Parathyroid adenoma (tissue), 2 donors: Measurements from ENCODE around the gene ZNF646.
A peak's percentile ranks its signal among the peaks of the same experiment; 100 is the strongest.

Experiments used
- H2AFZ ChIP-seq: fragments of 300-600 bp; sonication (generic); one replicate; pipeline ENCODE4 v1.7.0; 2017; ENCODE audit warnings: antibody characterized with exemption, mild to moderate bottlenecking
- H3K27ac ChIP-seq: fragments of 300-600 bp; sonication (generic); one replicate; pipeline ENCODE4 v1.7.0; 2017
- H3K27me3 ChIP-seq: fragments of 300-600 bp; sonication (generic); one replicate; pipeline ENCODE4 v1.7.0; 2017; ENCODE audit warnings: low read length; ENCODE audit not compliant: control insufficient read depth, insufficient read depth
- H3K36me3 ChIP-seq: fragments of 300-600 bp; sonication (generic); one replicate; pipeline ENCODE4 v1.7.0; 2017; ENCODE audit warnings: low read length; ENCODE audit not compliant: control insufficient read depth, insufficient read depth
- H3K4me1 ChIP-seq: fragments of 300-600 bp; sonication (generic); one replicate; pipeline ENCODE4 v1.7.0; 2017; ENCODE audit warnings: control low read depth
- H3K4me2 ChIP-seq: fragments of 300-600 bp; sonication (generic); one replicate; pipeline ENCODE4 v1.7.0; 2017; ENCODE audit warnings: low read length
- H3K4me3 ChIP-seq: fragments of 300-600 bp; sonication (generic); one replicate; pipeline ENCODE4 v1.7.0; 2017; ENCODE audit warnings: low read depth, low read length
- H3K79me2 ChIP-seq: fragments of 300-600 bp; sonication (generic); one replicate; pipeline ENCODE4 v1.7.0; 2017; ENCODE audit warnings: control low read depth
- H3K9ac ChIP-seq: fragments of 300-600 bp; sonication (generic); one replicate; pipeline ENCODE4 v1.7.0; 2017; ENCODE audit warnings: mild to moderate bottlenecking
- H3K9me3 ChIP-seq: fragments of 300-600 bp; sonication (generic); one replicate; pipeline ENCODE4 v1.7.0; 2017; ENCODE audit warnings: low read length; ENCODE audit not compliant: control insufficient read depth
- CTCF ChIP-seq: fragments of 300-600 bp; sonication (generic); IDR thresholded peaks from one replicate; pipeline ENCODE4 v1.7.0; 2017; ENCODE audit warnings: antibody characterized with exemption, mild to moderate bottlenecking
- donor health status: primary hyperparathyroidism.

The ZNF646 gene

GRCh38 chr16:31032736-31033708 is 41.2 kb upstream of the ZNF646 start, which contains the start of gene STX4:
TSS of gene STX4 (plus strand) at chr16:31033558. CDS start at chr16:31033806, 248 bp downstream.
- peak within 1 kb of the TSS; percentile 98 for H2AFZ ChIP-seq
- H3K79me2 ChIP-seq: peaks cover 5% of the 10 kb centered on the region
- H3K4me3 ChIP-seq: peak within 1 kb of the TSS; percentile 95
- H3K4me2 ChIP-seq: peak within 1 kb of the TSS; percentile 100
- no peaks in the 10 kb centered on the region for H3K9me3 ChIP-seq
- no peaks in the 10 kb centered on the region for H3K27me3 ChIP-seq
- H3K4me1 ChIP-seq: peaks cover 9% of the 10 kb centered on the region
- no peak for TF ChIP-seq CTCF
- no peaks in the 10 kb centered on the region for H3K36me3 ChIP-seq
- H3K9ac ChIP-seq: peak within 1 kb of the TSS; percentile 21
- peak within 1 kb of the TSS; percentile 91 for H3K27ac ChIP-seq

GRCh38 chr16:31033709-31034492 is 40.3 kb upstream of the ZNF646 start:
- H3K4me1 ChIP-seq: peaks cover 9% of the 10 kb centered on the region

GRCh38 chr16:31036691-31037090 is 37.5 kb upstream of the ZNF646 start:
- Histone ChIP-seq H2AFZ (no peak overlapping the region), H3K4me1 (peaks cover 9% of the 10 kb centered on the region), H3K36me3 (no peaks in the 10 kb centered on the region), H3K4me2 (no peak overlapping the region), H3K27me3 (no peaks in the 10 kb centered on the region), H3K9ac (no peak overlapping the region), H3K4me3 (no peak overlapping the region), H3K27ac (no peak overlapping the region), H3K79me2 (peaks cover 5% of the 10 kb centered on the region), H3K9me3 (no peaks in the 10 kb centered on the region)
- TF ChIP-seq CTCF: no peak

More at GRCh38 chr16:31033709-31034492, 40.3 kb upstream of the ZNF646 start:
- peaks cover 5% of the 10 kb centered on the region for H3K79me2 ChIP-seq
- H3K4me2 ChIP-seq: peak overlapping the region; percentile 100
- no peaks in the 10 kb centered on the region for H3K9me3 ChIP-seq
- H3K36me3 ChIP-seq: no peaks in the 10 kb centered on the region
- no peak for TF ChIP-seq CTCF
- peak overlapping the region; percentile 91 for H3K27ac ChIP-seq
- H3K4me3 ChIP-seq: peak overlapping the region; percentile 95
- H2AFZ ChIP-seq: peak overlapping the region; percentile 98
- H3K27me3 ChIP-seq: no peaks in the 10 kb centered on the region
- no peak overlapping the region for H3K9ac ChIP-seq

GRCh38 chr16:31038993-31039392 is 35.2 kb upstream of the ZNF646 start:
- H3K9me3 ChIP-seq: no peaks in the 10 kb centered on the region
- peaks cover 6% of the 10 kb centered on the region for H3K4me1 ChIP-seq
- no peak overlapping the region for H3K9ac ChIP-seq
- H2AFZ ChIP-seq: no peak overlapping the region
- H3K4me2 ChIP-seq: no peak overlapping the region
- H3K79me2 ChIP-seq: peaks cover 5% of the 10 kb centered on the region
- no peak overlapping the region for H3K4me3 ChIP-seq
- no peak overlapping the region for H3K27ac ChIP-seq
- TF ChIP-seq CTCF: no peak
- no peaks in the 10 kb centered on the region for H3K36me3 ChIP-seq
- H3K27me3 ChIP-seq: no peaks in the 10 kb centered on the region
